Measurements from ENCODE around the gene MTHFD1L. TPM values are rescaled to one million over a fixed set of nuclear protein-coding genes. Genes with fewer than 3 reads are reported as not detected.

The MTHFD1L gene
- total and polyA plus RNA-seq, 2 of the 4 experiments (the other 2 are of a cell fraction), result 43.5 to 53.2 TPM

DNA sequence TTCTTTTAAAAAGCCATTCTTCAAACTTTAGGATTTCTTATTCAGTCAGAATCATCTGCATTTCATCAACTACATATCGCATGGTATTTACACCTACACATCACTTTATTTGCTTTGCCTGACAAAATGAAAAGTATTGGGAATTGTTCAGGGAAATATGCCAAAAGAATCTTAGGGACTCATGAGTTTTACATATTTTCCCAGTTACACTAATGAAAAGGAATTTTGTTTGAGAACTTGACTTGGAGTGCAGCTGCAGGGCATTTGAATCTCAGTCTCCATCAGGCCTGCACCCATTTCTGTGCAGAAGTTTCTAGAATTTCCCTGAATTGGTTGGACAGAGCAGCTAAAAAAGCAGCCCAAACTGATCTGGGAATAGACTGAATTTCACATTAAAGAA, 65.3 kb downstream of the MTHFD1L start:
- ATAC-seq (ENCODE audit: low read depth), result peak; percentile 33
- CTCF ChIA-PET, result no interaction called here
- no peak overlapping the region for H3K4me2 ChIP-seq (ENCODE audit: low read depth, low read length)

More for the DNA sequence above, 65.3 kb downstream of the MTHFD1L start:
- intact Hi-C loops (cut with micrococcal nuclease), result no loop called here
- TF ChIP-seq MAFK (IDR thresholded peaks at IDR 0.05; ENCODE audit: low read depth, low read length), result peak; percentile 36
- no peak for TF ChIP-seq NFE2L2 (IDR thresholded peaks at IDR 0.05; ENCODE audit: low read depth, low read length)
- Histone ChIP-seq H3K9me1 (ENCODE audit: insufficient read depth, low read length) (peaks cover 13% of the 10 kb centered on the region), H3K36me3 (ENCODE audit: control insufficient read depth, insufficient read depth, low read length) (peaks cover 36% of the 10 kb centered on the region), H2AFZ (replicated peaks; ENCODE audit: low read length, poor library complexity) (no peak overlapping the region), H3K27me3 (ENCODE audit: control insufficient read depth, insufficient read depth, low read length) (no peaks in the 10 kb centered on the region), H2AK9ac (replicated peaks; ENCODE audit: low read depth, low read length, poor library complexity) (no peak overlapping the region), H2BK15ac (ENCODE audit: low read depth, low read length) (no peak overlapping the region), H2AK5ac (ENCODE audit: low read depth, low read length) (no peak overlapping the region), H4K20me1 (ENCODE audit: insufficient read depth, low read length) (no peaks in the 10 kb centered on the region), H3K23ac (ENCODE audit: low read depth, low read length) (no peak overlapping the region), H3K4ac (ENCODE audit: low read depth, low read length) (peak overlapping the region; percentile 12; the same call in 1 of the 2 replicates), H3K56ac (ENCODE audit: extremely low read depth, insufficient read depth, low read length) (no peak overlapping the region), H3K14ac (replicated peaks; ENCODE audit: low read depth, low read length) (no peak overlapping the region), H2BK20ac (ENCODE audit: low read depth, low read length) (no peak overlapping the region), H3K79me1 (ENCODE audit: low read depth in 1 of 2, low read length in 2 of 2) (peaks cover 19 to 45% of the 10 kb centered on the region in 2 experiments), H2BK5ac (ENCODE audit: low read depth, low read length, poor library complexity, severe bottlenecking) (peak overlapping the region; percentile 96), H2BK120ac (ENCODE audit: low read depth, low read length) (peak overlapping the region; percentile 3; the same call in 1 of the 2 replicates), H3K4me3 (ENCODE audit: insufficient read depth, low read depth, low read length) (no peak overlapping the region), H3K27ac (ENCODE audit: insufficient read depth, low read length) (peak overlapping the region; percentile 26; the same call in 1 of the 2 replicates), H3K9me3 (ENCODE audit: control insufficient read depth, insufficient read depth, low read length) (no peaks in the 10 kb centered on the region), H4K5ac (ENCODE audit: low read depth, low read length) (0 out of 2 replicates have a peak overlapping the region, but pooled peaks have one; percentile 74), H3K18ac (ENCODE audit: low read depth, low read length) (peak overlapping the region; percentile 94), H4K8ac (ENCODE audit: low read depth in 2 of 2, low read length in 2 of 2) (peak overlapping the region in 1 of 2 experiments; percentile 49; a peak in 2 of 4 replicates), H4K91ac (ENCODE audit: insufficient read depth, low read depth, low read length) (peak overlapping the region; percentile 26; the same call in 1 of the 2 replicates), H3K4me1 (ENCODE audit: control insufficient read depth, insufficient read depth, low read length) (peaks cover 28% of the 10 kb centered on the region), H3K9ac (ENCODE audit: low read depth, low read length) (peak overlapping the region; percentile 4; the same call in 1 of the 2 replicates)
- in situ Hi-C loops (cut with MboI; ENCODE audit: low sequenced_read_pairs), result no loop called here
- whole genome bisulfite sequencing, 2 experiments (ENCODE audit: extremely low coverage in 2 of 2, insufficient read length in 1 of 2), result no CpG with 5 or more reads among the region's 1 CpG
- dilution Hi-C loops (cut with HindIII; ENCODE audit: low sequenced_read_pairs, unreplicated experiment), result no loop called here
- POLR2A ChIA-PET (ENCODE audit: unreplicated experiment), result no interaction called here
- no TSS peak for BruUV-seq (replicated peaks)
- DNase-seq, result peak; percentile 95
